IMR-90 (cell line): Measurements from ENCODE around the gene SEPTIN10.

Experiments
- CTCF ChIP-seq: conservative IDR thresholded peaks from 2 replicates; pipeline ENCODE4 v1.5.1; 2012; ENCODE audit warnings: mild to moderate bottlenecking, low read depth, low read length, improper control_type of control experiment
- MXI1 ChIP-seq: IDR thresholded peaks from 2 replicates; pipeline ENCODE4 v1.6.1; 2012; ENCODE audit warnings: low read depth, mild to moderate bottlenecking, low read length, moderate library complexity, borderline replicate concordance
- RAD21 ChIP-seq: IDR thresholded peaks from 2 replicates; pipeline ENCODE4 v1.6.1; 2012; ENCODE audit warnings: low read length, improper control_type of control experiment
- RFX5 ChIP-seq: IDR thresholded peaks from 2 replicates; pipeline ENCODE4 v1.8.0; 2012; ENCODE audit warnings: low read depth, mild to moderate bottlenecking, low read length, moderate library complexity
- USF2 ChIP-seq: fragments of 150-350 bp; IDR thresholded peaks from 2 replicates; pipeline ENCODE4 v1.6.1; 2017; ENCODE audit warnings: mild to moderate bottlenecking, antibody characterized with exemption, low read length, low read depth

GRCh38 chr2:109516445-109517117 lies 97.2 kb downstream of the SEPTIN10 start:
- TF ChIP-seq CTCF, result peak; percentile 66
- no peak for TF ChIP-seq MXI1
- TF ChIP-seq RFX5, result no peak
- peak; percentile 68 for TF ChIP-seq RAD21
- TF ChIP-seq USF2, result no peak
